Coronary artery (tissue), 2 donors: ENCODE results near the gene ST8SIA6.
"Not testable (repeated sequence)": the region's sequence is repeated elsewhere in the genome, so short reads cannot be mapped to it uniquely, and the experiment has no call there.

Experiments
- DNase-seq: peaks from one replicate; pipeline ENCODE4 v3.0.0-alpha.2; 2017; ENCODE audit warnings: low spot score
- H3K27ac ChIP-seq, 2 donors: fragments of 200-600 bp; sonication (generic); one replicate each; pipeline ENCODE4 v1.5.1; 2016 to 2019
- H3K4me3 ChIP-seq: fragments of 200-600 bp; sonication (generic); 2 replicates; pipeline ENCODE4 v1.5.1; 2016; ENCODE audit warnings: mild to moderate bottlenecking, moderate library complexity
- TF ChIP-seq, protein P1 (sequence below): fragments of 200-600 bp; sonication (generic); IDR thresholded peaks from one replicate; pipeline ENCODE4 v1.5.1; 2019; ENCODE audit warnings: antibody characterized with exemption

ST8SIA6 gene, protein sequence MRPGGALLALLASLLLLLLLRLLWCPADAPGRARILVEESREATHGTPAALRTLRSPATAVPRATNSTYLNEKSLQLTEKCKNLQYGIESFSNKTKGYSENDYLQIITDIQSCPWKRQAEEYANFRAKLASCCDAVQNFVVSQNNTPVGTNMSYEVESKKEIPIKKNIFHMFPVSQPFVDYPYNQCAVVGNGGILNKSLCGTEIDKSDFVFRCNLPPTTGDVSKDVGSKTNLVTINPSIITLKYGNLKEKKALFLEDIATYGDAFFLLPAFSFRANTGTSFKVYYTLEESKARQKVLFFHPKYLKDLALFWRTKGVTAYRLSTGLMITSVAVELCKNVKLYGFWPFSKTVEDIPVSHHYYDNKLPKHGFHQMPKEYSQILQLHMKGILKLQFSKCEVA

DNA sequence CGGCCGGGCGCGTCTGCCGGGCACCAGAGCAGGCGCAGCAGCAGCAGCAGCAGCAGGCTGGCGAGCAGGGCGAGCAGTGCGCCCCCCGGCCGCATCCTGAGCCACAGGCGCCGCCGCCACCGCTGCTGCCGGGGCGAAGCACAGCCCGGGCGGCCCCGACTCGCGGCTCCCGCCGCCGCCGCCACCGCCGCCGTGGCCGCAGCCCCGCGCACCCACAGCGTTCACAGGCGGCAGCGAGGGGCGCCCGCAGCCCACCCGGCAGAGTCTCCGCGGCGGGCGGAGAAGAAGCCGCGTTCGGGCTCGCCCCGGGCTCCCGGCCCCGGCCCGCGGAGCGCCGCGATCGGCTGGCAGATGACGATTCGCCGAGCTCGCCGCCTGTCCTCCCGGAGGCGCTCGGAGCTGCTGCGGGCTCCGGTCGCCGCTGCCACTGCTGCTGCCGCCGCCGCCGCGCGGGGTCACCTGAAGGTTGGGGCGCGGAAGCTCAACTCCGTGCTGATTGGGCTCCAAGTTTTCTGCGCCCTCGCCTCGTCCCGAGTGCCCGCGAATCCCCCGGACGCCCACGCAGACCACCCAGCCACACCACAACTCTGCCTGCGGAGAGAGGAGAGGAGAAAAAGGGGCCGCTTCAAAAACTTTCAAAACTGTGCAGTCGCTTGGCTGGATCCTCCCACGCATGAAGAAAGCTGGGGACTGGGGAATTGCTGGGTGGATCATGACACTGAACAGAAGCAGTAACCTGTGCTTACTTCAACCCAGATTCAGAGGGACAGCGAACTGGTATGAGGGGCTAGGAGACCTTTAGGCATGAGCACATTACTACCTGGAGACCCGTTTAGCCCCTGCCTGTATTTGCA lies at the start of gene ST8SIA6:
Gene ST8SIA6, minus strand, starts transcription at position 435 of the 854 bp plus-strand sequence. Its CDS starts 340 bp downstream, at position 95.
- TF ChIP-seq, protein P1, sequence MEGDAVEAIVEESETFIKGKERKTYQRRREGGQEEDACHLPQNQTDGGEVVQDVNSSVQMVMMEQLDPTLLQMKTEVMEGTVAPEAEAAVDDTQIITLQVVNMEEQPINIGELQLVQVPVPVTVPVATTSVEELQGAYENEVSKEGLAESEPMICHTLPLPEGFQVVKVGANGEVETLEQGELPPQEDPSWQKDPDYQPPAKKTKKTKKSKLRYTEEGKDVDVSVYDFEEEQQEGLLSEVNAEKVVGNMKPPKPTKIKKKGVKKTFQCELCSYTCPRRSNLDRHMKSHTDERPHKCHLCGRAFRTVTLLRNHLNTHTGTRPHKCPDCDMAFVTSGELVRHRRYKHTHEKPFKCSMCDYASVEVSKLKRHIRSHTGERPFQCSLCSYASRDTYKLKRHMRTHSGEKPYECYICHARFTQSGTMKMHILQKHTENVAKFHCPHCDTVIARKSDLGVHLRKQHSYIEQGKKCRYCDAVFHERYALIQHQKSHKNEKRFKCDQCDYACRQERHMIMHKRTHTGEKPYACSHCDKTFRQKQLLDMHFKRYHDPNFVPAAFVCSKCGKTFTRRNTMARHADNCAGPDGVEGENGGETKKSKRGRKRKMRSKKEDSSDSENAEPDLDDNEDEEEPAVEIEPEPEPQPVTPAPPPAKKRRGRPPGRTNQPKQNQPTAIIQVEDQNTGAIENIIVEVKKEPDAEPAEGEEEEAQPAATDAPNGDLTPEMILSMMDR, result no peak
- Histone ChIP-seq H3K4me3 (peak within 1 kb of the TSS; percentile 69), H3K27ac (peak within 1 kb of the TSS in 1 of 2 donors; percentile 10)
- no peak for DNase-seq

DNA sequence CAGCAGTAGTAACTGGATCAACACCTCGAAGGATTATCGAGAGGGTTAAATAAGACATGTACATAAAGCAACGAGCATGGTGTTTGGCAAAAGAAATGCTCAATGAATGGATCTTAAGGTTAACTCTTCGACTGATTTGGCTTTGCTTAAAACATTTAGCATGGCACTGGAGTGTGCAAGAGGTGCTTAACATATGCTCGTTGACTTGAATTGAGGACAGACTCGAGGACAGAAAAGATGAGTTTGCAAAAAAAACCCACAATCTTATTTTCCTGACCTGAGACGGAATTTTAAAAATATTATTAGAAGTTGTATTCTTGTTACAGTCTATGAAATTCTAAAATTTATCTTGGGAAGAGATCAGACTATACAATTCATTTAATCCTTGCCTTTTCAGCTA lies 49.4 kb upstream of the ST8SIA6 start:
- Histone ChIP-seq H3K4me3 (no peak overlapping the region), H3K27ac (no peak overlapping the region)
- TF ChIP-seq, protein P1, result no peak
- no peak for DNase-seq

DNA sequence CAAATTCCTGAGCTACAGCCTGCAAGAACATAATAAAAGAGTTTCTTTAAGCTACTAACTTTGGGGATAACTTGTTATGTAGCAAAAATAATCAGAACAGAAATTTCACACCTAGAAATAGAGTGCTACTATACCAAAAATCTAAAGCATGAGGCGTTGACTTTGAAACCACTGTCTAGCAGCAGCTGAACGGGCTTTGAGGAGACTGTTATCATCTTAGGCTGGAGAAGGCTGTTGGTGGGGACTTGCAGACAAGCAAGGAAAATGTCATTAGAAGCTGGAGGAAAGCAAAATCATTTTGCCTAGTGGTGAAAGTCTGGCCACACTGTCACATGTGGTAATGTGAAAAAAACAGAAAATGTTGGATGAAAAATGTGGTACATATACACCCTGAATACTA lies 48.4 kb upstream of the ST8SIA6 start:
- DNase-seq, result no peak
- Histone ChIP-seq H3K4me3 (no peak overlapping the region), H3K27ac (no peak overlapping the region)
- TF ChIP-seq, protein P1, result no peak

DNA sequence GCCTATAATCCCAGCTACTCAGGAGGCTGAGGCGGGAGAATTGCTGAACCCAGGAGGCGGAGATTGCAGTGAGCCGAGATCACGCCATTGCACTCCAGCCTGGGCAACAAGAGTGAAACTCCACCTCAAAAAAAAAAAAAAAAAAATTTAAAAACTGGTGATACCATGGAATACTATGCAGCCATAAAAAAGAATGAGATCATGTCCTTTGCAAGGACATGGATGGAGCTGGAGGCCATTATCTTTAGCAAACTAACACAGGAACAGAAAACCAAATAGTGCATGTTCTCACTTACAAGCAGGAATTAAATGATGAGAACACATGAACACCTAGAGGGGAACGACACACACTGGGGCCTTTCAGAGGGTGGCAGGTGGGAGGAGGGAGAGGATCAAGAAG lies 44.6 kb upstream of the ST8SIA6 start:
- not testable (repeated sequence) for H3K4me3 ChIP-seq, DNase-seq, H3K27ac ChIP-seq

DNA sequence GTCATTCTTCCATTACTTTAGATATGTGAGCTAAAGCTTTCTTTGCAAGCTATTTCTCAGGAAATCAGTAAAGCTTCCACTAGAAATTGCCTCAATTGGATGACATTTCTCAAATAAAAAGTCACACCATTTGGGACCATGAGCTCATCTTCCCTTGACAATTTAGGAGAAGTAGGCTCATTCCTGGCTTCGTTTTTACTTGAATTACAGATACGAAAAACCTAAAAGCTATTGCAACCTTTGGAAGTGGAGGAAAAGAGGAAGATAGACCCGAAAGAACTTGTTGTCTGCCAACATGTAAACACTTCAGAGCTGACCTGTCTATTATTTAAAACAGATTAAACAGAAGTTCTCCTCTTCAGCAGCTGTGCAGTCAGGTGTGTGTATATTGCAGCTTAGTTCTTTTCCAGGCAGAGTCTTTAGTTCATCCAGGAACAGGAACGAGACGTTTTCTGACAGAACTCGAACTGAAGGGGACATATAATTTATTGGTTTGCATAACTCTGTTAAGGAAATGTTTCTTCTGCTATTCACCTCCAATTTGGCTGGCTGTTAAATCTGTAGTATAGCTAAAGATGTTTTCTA lies 43.1 kb upstream of the ST8SIA6 start:
- no peak overlapping the region for H3K4me3 ChIP-seq
- H3K27ac ChIP-seq, result no peak overlapping the region
- TF ChIP-seq, protein P1, result no peak
- DNase-seq, result no peak

DNA sequence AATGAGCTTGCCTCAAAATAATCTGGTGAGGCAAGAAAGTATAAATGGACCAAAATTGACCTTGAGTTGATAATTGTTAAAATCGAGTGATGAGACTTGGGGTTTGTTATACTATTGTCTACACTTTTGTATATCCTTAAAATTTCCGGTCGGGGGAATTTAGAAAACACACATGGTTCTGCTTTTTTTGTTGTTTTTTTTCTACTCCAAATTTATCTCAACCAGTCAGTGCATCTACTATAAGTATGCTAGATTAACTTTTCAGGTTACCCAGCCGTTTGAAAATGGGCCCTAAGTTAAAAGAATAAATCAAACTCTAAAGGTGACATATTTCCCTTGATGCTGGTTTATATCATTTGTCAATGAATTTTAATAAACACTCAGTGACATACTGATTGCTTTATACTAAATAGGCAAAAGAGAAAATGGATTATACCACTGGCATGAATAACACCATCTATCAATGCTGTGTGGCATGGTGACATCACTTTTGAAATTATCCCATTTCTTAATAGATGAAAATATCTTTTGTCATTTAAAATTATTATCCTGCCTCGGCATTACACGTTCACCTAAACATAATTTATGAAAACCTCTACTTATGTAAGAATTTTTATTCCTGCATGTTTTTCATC lies 40.3 kb upstream of the ST8SIA6 start:
- Histone ChIP-seq H3K4me3 (no peak overlapping the region), H3K27ac (no peak overlapping the region)
- TF ChIP-seq, protein P1, result no peak
- DNase-seq, result no peak

DNA sequence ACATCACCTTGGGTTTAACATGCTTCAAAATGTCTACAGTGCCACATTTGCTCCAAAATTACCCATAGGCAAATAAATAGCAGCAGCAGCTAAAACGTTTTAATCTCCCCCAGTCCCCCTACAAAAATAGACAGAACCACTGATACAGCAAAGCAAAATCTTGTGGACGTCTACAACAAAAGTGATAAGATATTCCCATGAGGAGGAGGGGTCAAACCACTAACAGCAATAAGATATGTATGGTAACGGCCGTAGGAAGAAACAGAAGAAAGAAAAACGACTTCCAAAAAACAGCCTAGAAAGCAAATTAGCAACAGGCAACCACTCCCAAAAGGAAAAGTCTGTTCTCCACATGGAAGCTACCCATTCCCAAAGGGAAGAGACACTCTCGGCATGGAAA lies 34.5 kb upstream of the ST8SIA6 start:
- no peak overlapping the region for H3K4me3 ChIP-seq
- H3K27ac ChIP-seq, result no peak overlapping the region
- no peak for DNase-seq
- TF ChIP-seq, protein P1, result no peak
